HG02798 (cell line): ENCODE measurements around the gene SND1.

Experiments
- ATAC-seq: cut with Tn5 transposase; IDR thresholded peaks from one replicate; pipeline ENCODE4 v1.9.1; 2021; ENCODE audit warnings: mild to moderate bottlenecking; ENCODE audit not compliant: unreplicated experiment, poor library complexity

The SND1 gene

DNA sequence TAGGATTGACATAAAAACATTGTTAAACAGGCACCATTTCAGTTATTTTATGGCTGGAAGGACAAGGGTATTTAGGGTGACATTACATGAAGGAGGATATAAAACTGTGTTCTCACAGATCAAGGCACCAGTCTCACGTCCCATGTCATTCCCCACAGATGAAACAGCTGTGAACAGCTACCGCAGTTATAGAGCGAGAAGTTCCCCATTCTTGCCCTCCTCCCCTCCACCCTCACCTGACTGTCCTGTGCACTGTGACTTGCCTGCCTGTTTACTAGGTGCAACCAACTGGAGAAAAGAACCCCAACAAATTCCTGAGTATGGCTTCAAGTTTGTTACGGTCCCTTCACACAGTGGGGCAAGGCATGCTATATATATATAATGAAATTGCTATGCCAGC, 141.6 kb downstream of the SND1 start:
- no peak for ATAC-seq

DNA sequence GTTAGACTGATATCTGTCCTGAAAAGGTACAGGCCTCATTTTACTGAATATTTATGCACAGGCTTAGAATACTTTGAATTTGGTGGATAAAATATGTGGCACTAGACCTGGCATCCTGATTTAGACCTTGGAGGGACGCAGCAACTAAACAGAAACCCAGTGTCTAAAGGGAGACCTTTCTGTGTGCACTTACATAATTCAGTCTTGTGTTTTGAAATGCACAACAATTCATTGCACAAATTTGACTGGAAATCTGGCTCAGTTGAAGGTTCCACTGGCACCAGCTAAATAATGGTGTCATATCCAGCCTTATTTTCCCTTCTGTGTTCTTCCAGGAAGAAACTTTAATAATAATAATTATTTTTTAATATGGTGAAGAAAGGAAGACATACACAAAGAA, 142.1 kb downstream of the SND1 start:
- ATAC-seq: no peak

DNA sequence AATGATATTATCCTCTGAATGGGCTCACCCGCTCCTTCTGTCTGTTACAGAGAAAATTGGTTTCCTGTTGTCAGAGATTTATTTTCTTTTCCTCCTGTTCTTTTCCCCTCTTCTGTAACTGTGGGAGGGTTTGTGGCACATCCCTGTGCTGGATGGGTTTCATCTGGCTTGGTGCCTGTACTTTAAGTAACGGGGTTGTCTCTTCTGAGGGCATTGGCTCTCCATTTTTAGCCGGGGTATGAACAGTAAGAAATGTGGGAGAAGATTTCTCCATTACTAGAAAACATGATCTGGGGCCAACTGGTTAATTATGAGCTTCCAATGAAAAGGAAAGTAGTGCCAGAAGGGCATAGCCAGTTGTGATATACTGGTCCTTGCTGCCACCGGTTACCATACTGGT, 142.6 kb downstream of the SND1 start:
- ATAC-seq: no peak

DNA sequence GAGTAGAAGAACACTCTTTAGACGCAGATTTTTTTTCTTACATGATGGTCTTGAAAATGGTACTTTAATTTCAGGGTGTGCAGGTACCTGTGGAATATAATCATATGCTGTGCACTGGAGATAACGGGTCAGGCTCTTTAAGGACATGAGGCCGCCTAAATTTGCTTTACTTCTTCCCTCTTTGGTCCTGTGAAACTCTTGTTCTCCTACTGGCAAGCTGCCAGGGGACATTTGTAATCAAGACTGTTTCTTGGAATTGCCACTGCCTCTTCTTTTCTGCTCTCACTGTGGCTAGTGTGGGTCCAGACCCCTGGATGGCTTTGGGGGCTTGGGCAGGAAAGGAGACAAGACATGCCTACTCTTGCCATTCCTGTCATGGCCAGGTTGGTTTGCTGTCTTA, 146.0 kb downstream of the SND1 start:
- ATAC-seq: no peak

GRCh38 chr7:127798769-127799372, 146.9 kb downstream of the SND1 start:
- no peak for ATAC-seq

- ATAC-seq: no peak
Measured at GRCh38 chr7:127799535-127800305, 147.7 kb downstream of the SND1 start.

- no peak for ATAC-seq
Measured at GRCh38 chr7:127802845-127803244, 150.9 kb downstream of the SND1 start.

DNA sequence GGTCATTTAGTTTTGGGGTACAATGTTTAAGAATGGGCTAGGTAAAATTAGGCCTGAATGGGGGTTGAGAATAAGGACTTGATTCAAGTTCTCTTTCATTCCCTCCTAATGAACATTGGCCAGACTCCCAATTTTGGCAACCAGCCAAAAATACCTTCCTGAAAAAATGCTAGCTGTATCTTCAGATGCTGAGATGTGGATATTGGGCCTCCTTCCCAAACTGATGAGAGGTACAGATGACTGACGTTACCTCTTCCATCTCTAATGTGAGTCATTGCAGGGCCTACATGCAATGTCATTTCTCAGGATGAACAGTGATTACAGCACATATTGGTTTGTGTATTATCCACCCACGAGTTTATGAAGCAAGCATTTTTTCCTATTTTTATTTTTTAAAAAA, 151.6 kb downstream of the SND1 start:
- ATAC-seq: no peak

- no peak for ATAC-seq
Measured at GRCh38 chr7:127807340-127807739, 155.3 kb downstream of the SND1 start.

DNA sequence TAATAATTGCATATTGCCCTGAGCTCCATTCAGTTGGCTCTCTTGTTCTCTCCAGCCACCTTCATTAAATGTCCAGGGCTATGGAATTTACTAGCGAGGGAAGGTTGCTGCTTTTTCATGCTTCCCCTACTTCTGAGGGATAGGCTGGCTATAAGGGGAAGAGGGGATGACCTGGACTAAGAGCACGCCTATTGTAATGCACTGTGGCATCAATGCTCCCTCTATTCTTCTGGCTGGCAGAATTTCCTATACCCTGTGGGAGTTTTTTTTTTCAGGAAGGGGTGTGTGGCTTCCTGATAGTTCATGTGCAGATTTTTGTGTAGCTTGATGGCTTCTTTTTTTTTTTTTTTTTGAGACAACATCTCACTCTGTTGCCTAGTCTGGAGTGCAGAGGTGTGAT, 155.8 kb downstream of the SND1 start:
- ATAC-seq: no peak

GRCh38 chr7:127809261-127809702, 157.3 kb downstream of the SND1 start:
- peak; percentile 44 for ATAC-seq

- no peak for ATAC-seq
Measured at GRCh38 chr7:127810113-127810512, 158.1 kb downstream of the SND1 start.

GRCh38 chr7:127810696-127811660, 159.0 kb downstream of the SND1 start:
- no peak for ATAC-seq

- no peak for ATAC-seq
Measured at GRCh38 chr7:127812540-127812939, 160.5 kb downstream of the SND1 start.

GRCh38 chr7:127813991-127814541, 162.1 kb downstream of the SND1 start:
- no peak for ATAC-seq

DNA sequence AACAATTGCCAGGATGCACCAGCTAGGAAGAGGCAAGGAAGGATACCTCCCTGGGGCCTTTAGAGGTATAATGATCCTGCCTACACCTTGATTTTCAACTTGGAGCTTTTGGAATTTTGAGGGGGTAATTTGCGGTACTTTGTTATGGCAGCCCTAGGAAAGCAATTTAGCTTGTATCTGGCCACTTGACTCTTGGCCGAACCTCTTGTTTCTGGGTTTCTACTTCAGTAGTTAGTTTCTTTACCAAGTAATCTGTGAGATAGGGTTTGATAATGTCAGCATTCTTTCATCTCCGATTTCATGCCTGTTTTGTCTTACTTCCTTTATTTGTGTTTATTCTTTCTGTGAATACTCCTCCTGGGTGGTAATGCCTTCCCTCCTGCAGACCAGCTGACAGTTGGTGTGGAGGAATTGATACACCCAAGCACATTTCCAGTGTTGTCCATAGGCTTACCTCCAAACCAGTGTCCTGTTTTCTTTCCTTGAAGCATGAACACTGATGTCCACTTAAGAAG, 163.7 kb downstream of the SND1 start:
- no peak for ATAC-seq

GRCh38 chr7:127816354-127817190, 164.6 kb downstream of the SND1 start:
- no peak for ATAC-seq

GRCh38 chr7:127817466-127817865, 165.5 kb downstream of the SND1 start:
- ATAC-seq: no peak

DNA sequence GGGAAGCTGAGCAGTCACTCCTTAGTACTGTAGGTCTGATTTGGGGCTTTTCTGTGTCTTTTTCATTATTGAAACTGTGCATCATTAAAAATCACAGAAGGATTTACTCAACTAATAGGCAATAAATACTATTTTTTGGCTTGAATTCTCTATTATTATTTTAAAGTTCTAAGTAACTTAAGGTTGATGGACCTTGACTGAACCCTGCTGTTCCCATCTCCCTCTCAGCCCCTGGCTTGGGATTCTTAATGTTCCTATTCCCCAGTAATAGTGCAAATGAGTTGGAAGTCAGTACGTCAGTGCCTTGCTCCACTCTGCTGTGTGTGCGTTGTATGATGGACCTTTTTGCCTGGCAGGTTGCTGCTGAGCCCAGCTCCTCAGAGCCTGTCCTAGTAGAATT, 166.3 kb downstream of the SND1 start:
- ATAC-seq: no peak
